HG02642 (cell line): Measurements from ENCODE around the gene AKR1A1.
"Not testable (repeated sequence)": the region's sequence is repeated elsewhere in the genome, so short reads cannot be mapped to it uniquely, and the experiment has no call there.

ENCODE experiments used
- ATAC-seq: cut with Tn5 transposase; IDR thresholded peaks from one replicate; pipeline ENCODE4 v1.9.1; 2021; ENCODE audit warnings: mild to moderate bottlenecking; ENCODE audit not compliant: unreplicated experiment, poor library complexity

Gene AKR1A1

GRCh38 chr1:45550401-45551351, at the start of gene AKR1A1:
Gene AKR1A1, plus strand, starts transcription at chr1:45550826. Its CDS starts 10,969 bp downstream, at chr1:45561795.
- ATAC-seq: peak; percentile 91

- no peak for ATAC-seq
These were observed 49.1 kb upstream of the AKR1A1 start for GRCh38 chr1:45501505-45501859.

DNA sequence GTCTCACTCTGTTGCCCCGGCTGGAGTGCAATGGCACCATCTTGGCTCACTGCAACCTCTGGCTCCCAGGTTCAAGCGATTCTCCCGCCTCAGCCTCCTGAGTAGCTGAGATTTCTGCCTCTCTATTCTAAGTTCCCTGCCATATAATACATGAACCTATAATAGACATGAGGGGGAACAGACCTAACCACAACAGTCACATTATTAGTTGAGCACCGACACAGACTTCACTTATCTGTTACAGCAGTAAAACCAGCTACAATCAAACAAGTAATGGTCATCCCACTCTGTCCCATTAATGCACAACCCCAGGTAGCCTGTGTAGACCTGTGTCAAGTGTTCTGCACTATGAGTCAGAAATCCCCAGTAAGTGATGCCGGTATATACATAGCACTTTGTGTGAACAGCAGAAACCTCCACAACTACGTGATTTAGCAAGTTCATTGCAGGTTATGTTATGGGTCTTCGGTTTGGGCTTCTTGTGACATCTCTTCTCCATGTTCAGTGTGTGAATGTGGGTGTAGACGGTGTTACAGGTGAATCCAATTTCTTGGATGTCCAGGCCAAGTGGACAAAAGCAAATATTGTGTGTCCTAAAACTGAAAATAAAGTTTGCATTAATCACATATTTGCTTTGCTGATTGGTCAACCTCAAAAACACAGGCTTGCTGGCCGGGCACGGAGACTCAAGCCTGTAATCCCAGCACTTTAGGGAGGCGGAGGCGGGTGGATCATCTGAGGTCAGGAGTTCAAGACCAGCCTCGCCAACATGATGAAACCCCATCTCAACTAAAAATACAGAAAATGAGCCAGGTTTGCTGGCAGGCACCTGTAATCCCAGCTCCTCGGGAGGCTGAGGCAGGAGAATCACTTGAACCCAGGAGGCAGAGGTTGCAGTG, 46.9 kb upstream of the AKR1A1 start:
- ATAC-seq: no peak

DNA sequence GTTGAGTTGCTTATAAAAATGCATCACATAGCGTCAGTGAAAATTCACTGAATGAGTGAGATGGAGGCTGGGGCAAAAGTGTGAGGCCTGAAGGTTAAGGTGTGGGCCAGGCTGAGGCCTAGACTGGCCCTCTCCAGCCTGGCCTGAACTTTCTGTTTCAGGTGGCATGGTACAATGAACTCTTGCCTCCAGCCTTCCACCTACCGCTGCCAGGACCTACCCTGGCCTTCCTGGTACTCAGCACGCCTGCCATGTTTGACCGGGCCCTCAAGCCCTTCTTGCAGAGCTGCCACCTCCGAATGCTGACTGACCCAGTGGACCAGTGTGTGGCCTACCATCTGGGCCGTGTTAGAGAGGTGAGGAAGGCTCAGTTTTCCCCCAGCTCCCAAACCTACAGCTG, 43.4 kb upstream of the AKR1A1 start:
- no peak for ATAC-seq

- no peak for ATAC-seq
These were observed 42.7 kb upstream of the AKR1A1 start for GRCh38 chr1:45507893-45508292.

- no peak for ATAC-seq
These were observed 42.1 kb upstream of the AKR1A1 start for GRCh38 chr1:45508295-45509151.

GRCh38 chr1:45510036-45510971, 40.3 kb upstream of the AKR1A1 start:
- ATAC-seq: no peak

DNA sequence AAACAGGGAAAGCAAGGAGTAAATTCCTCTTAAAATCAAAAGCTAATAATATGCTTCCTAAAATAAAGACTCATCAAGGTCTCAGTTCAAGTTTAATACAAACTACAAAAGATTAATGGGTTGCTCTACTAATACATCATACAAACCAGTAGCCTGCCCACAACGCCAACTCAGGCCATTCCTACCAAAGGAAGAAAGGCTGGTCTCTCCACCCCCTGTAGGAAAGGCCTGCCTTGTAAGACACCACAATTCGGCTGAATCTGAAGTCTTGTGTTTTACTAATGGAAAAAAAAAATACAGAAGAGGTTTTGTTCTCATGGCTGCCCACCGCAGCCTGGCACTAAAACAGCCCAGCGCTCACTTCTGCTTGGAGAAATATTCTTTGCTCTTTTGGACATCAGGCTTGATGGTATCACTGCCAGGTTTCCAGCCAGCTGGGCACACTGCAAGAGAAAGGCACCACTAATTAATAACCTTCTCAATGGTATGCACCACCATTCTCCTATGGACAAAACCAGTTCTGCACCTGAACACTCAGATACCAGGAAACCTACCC, 39.6 kb upstream of the AKR1A1 start:
- ATAC-seq: no peak

DNA sequence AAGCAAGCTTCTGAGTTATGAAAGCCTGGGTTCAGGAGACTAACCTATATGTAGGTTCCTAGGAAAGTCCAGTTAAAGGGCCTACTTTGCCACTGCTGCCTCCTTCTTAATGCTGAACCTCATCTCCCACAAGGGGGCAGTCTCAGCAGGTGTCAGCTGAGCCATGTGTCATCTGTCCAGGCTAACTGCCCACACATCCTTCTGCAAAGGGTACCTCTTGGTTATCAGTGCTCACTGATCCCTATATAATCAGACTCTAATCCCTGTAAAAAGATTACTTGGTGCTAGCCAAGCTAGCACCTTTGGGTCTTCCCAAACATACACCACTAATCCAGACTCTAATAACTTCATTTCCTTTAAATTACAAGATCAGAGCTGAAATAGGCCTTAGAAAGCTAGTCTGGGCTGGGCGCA, 38.0 kb upstream of the AKR1A1 start:
- no peak for ATAC-seq

GRCh38 chr1:45513532-45514260, 36.9 kb upstream of the AKR1A1 start:
- ATAC-seq: not testable (repeated sequence)

GRCh38 chr1:45516036-45516435, 34.6 kb upstream of the AKR1A1 start:
- no peak for ATAC-seq

DNA sequence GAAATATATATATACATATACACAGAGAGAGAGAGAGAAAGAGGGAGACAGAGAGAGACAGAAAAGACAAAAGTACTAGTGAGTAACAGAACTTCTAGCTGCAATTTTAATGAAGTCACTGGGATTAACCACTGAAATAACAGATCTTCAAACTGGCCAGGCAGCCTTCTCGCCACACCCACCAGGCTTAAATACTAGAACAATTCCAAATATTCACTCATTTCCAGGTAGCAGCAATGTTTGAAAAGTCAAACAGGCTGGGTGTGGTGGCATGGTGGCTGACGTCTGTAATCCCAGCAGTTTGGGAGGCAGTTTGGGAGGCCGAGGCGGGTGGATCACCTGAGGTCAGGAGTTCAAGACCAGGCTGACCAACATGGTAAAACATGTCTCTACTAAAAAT, 34.2 kb upstream of the AKR1A1 start:
- ATAC-seq: no peak

- not testable (repeated sequence) for ATAC-seq
These were observed 32.3 kb upstream of the AKR1A1 start for GRCh38 chr1:45518366-45518765.

DNA sequence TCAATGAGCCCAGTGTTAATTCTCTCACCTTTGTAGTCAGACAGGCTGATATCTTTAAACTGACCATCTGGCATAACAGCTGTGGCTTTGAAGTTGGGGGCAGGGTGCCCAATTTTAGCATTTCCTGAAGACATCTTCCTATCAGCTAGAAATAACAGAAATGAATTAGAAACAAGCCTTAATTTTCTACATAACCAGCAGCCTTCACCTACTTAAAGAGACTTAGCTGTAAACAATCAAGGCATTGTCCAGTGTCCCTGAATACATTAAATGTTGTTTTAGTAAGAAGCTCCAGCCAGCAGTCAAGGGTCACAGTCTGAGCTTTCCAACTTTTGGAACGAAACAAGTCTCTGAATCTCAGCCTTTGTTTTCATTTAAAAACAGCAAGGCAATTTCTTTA, 31.7 kb upstream of the AKR1A1 start:
- ATAC-seq: no peak

- not testable (repeated sequence) for ATAC-seq
These were observed 30.9 kb upstream of the AKR1A1 start for GRCh38 chr1:45519774-45520173.

- ATAC-seq: peak; percentile 87
These were observed 29.0 kb upstream of the AKR1A1 start, which contains the start of gene PRDX1 for GRCh38 chr1:45521413-45522323. Gene PRDX1, minus strand, starts transcription at chr1:45521884. Its CDS starts 2,841 bp downstream, at chr1:45519043.
